ENCODE results near the gene MAP2K2.

MAP2K2 gene

GRCh38 chr19:4097501-4097900 lies 26.4 kb downstream of the MAP2K2 start:
- no peak for DNase-seq

GRCh38 chr19:4096049-4096892 lies 27.7 kb downstream of the MAP2K2 start:
- DNase-seq: no peak

GRCh38 chr19:4095488-4095844 lies 28.5 kb downstream of the MAP2K2 start:
- no peak for DNase-seq

GRCh38 chr19:4094761-4095487 lies 29.0 kb downstream of the MAP2K2 start:
- DNase-seq: no peak

- no peak for DNase-seq
Measured at GRCh38 chr19:4094291-4094690, 29.6 kb downstream of the MAP2K2 start.

- no peak for DNase-seq
Measured at GRCh38 chr19:4093643-4094175, 30.2 kb downstream of the MAP2K2 start.

- DNase-seq: no peak
Measured at GRCh38 chr19:4090356-4091220, 33.3 kb downstream of the MAP2K2 start.

- DNase-seq: no peak
Measured at GRCh38 chr19:4089946-4090345, 34.0 kb downstream of the MAP2K2 start.

- DNase-seq: no peak
Measured at GRCh38 chr19:4089400-4089908, 34.5 kb downstream of the MAP2K2 start.

GRCh38 chr19:4088975-4089374 lies 34.9 kb downstream of the MAP2K2 start:
- no peak for DNase-seq

GRCh38 chr19:4087787-4088679 lies 35.9 kb downstream of the MAP2K2 start:
- DNase-seq: no peak

GRCh38 chr19:4086411-4086867 lies 37.5 kb downstream of the MAP2K2 start:
- no peak for DNase-seq

GRCh38 chr19:4084547-4084877 lies 39.4 kb downstream of the MAP2K2 start:
- DNase-seq: no peak

GRCh38 chr19:4083677-4084546 lies 40.0 kb downstream of the MAP2K2 start:
- no peak for DNase-seq

GRCh38 chr19:4082172-4082571 lies 41.8 kb downstream of the MAP2K2 start:
- DNase-seq: no peak

- DNase-seq: no peak
Measured at GRCh38 chr19:4081441-4082129, 42.3 kb downstream of the MAP2K2 start.

GRCh38 chr19:4080473-4080872 lies 43.4 kb downstream of the MAP2K2 start:
- no peak for DNase-seq

GRCh38 chr19:4077800-4078684 lies 45.9 kb downstream of the MAP2K2 start:
- no peak for DNase-seq

- DNase-seq: no peak
Measured at GRCh38 chr19:4077007-4077374, 46.9 kb downstream of the MAP2K2 start.
